OCI-LY3 (cell line): Measurements from ENCODE around the gene SIK3.
A peak's percentile ranks its signal among the peaks of the same experiment; 100 is the strongest.
"Not testable (repeated sequence)": the region's sequence is repeated elsewhere in the genome, so short reads cannot be mapped to it uniquely, and the experiment has no call there.

Experiments used
- H2AFZ ChIP-seq: fragments of 200-600, 300-600 bp; shearing (Covaris generic); 2 replicates; pipeline ENCODE4 v1.6.0; 2014; ENCODE audit warnings: antibody characterized with exemption, low read depth, low read length
- H3K27ac ChIP-seq: fragments of 200-600, 300-600 bp; sonication (generic); 2 replicates; pipeline ENCODE4 v1.5.1; 2014; ENCODE audit warnings: mild to moderate bottlenecking, low read length, moderate library complexity, mixed read lengths
- H3K27me3 ChIP-seq: fragments of 200-600, 300-600 bp; sonication (generic); 2 replicates; pipeline ENCODE4 v1.6.1; 2014; ENCODE audit warnings: low read depth, low read length, mixed read lengths
- H3K36me3 ChIP-seq: fragments of 200-600, 300-600 bp; sonication (generic); replicated peaks from 2 replicates; pipeline ENCODE3; 2014; ENCODE audit warnings: low read depth, low read length, mixed read lengths
- H3K4me1 ChIP-seq: fragments of 300-600, 200-600 bp; sonication (generic); 2 replicates; pipeline ENCODE4 v1.6.1; 2014; ENCODE audit warnings: low read length, mixed read lengths
- H3K4me2 ChIP-seq: fragments of 200-600, 300-600 bp; sonication (generic); 2 replicates; pipeline ENCODE4 v1.6.1; 2014; ENCODE audit warnings: low read length, mixed read lengths
- H3K4me3 ChIP-seq: fragments of 300-600, 200-600 bp; sonication (generic); 2 replicates; pipeline ENCODE4 v1.5.1; 2014; ENCODE audit warnings: antibody characterized with exemption, mild to moderate bottlenecking, low read length, moderate library complexity
- H3K79me2 ChIP-seq: fragments of 300-600, 200-600 bp; shearing (Covaris generic); 2 replicates; pipeline ENCODE4 v1.6.1; 2014; ENCODE audit warnings: mild to moderate bottlenecking, low read length, mixed read lengths
- H3K9ac ChIP-seq: fragments of 300-600, 200-600 bp; shearing (Covaris generic); 2 replicates; pipeline ENCODE4 v1.6.0; 2014; ENCODE audit warnings: mild to moderate bottlenecking, low read length, moderate library complexity
- H3K9me3 ChIP-seq: fragments of 200-600, 300-600 bp; shearing (Covaris generic); 2 replicates; pipeline ENCODE4 v1.6.1; 2014; ENCODE audit warnings: low read length, mixed read lengths; ENCODE audit not compliant: insufficient read depth
- H4K20me1 ChIP-seq: fragments of 200-600, 300-600 bp; sonication (generic); 2 replicates; pipeline ENCODE4 v1.6.1; 2016; ENCODE audit warnings: low read length, mixed read lengths; ENCODE audit not compliant: insufficient read depth
- EZH2phosphoT487 ChIP-seq: fragments of 200-600 bp; shearing (Covaris generic); IDR thresholded peaks from 2 replicates; pipeline ENCODE4 v1.6.1; 2018; ENCODE audit warnings: antibody characterized with exemption, mixed run types, low read depth
- TF ChIP-seq, protein P1 (sequence below): fragments of 200-600, 300-600 bp; sonication (generic); IDR thresholded peaks from 2 replicates; pipeline ENCODE4 v1.5.1; 2014; ENCODE audit warnings: antibody characterized with exemption, low read length, low read depth

SIK3 gene

DNA sequence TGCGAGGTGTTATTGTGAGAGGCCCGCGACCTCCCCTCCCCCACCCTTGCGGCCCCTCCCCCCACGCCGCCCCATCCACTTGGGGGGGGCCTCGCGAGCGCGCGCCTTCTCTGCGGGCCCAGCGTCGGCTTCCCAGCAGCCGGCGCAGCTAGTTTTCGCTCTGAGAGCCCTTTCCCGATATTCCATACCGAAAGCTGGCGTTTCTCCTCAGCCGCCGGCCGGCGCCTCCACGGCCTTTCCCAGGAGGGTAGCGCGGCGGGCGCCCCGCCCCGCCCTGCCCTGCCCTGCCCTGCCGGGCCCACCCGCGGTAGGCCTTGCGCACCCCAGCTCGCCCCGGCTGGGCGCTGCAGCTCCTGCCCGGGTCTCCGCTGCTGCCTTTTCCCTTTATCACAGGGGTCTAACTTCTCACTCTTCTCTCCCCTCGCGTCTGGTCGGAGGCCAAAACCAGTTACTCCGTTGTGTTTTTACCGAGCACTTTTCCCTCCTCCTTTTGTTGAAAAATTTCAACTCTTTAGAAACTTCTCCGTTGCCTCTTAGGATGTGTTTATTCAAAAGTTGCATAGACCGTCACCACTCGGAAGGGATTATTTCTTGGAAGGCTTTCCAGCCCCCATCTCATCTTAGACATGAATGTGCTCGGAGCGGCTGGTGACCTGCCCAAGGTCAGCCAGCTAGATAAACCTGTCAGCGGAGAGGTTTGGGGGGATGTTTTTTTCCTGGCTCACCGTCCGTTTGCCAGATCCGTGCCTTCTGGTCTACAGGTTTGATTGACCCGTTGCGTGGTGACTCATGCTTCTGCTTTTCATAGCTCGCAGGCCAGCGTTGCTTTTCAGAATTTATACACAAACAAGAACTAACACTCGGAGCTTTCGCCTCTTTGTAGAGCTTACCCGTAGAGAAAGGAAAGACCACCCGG lies 46.5 kb upstream of the SIK3 start:
- TF ChIP-seq, protein P1, sequence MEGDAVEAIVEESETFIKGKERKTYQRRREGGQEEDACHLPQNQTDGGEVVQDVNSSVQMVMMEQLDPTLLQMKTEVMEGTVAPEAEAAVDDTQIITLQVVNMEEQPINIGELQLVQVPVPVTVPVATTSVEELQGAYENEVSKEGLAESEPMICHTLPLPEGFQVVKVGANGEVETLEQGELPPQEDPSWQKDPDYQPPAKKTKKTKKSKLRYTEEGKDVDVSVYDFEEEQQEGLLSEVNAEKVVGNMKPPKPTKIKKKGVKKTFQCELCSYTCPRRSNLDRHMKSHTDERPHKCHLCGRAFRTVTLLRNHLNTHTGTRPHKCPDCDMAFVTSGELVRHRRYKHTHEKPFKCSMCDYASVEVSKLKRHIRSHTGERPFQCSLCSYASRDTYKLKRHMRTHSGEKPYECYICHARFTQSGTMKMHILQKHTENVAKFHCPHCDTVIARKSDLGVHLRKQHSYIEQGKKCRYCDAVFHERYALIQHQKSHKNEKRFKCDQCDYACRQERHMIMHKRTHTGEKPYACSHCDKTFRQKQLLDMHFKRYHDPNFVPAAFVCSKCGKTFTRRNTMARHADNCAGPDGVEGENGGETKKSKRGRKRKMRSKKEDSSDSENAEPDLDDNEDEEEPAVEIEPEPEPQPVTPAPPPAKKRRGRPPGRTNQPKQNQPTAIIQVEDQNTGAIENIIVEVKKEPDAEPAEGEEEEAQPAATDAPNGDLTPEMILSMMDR = no peak
- no peak for TF ChIP-seq EZH2phosphoT487
- peak overlapping the region; percentile 98 for H3K4me3 ChIP-seq
- H3K27me3 ChIP-seq = no peaks in the 10 kb centered on the region
- H4K20me1 ChIP-seq = peaks cover 40% of the 10 kb centered on the region
- peaks cover 22% of the 10 kb centered on the region for H3K36me3 ChIP-seq
- peak overlapping the region; percentile 90 for H3K4me2 ChIP-seq
- H3K27ac ChIP-seq = peak overlapping the region; percentile 75
- H3K79me2 ChIP-seq = peaks cover 57% of the 10 kb centered on the region
- peaks cover 8% of the 10 kb centered on the region for H3K4me1 ChIP-seq
- peak overlapping the region; percentile 16; the same call in 1 of the 2 replicates for H2AFZ ChIP-seq
- no peaks in the 10 kb centered on the region for H3K9me3 ChIP-seq
- peak overlapping the region; percentile 94 for H3K9ac ChIP-seq

DNA sequence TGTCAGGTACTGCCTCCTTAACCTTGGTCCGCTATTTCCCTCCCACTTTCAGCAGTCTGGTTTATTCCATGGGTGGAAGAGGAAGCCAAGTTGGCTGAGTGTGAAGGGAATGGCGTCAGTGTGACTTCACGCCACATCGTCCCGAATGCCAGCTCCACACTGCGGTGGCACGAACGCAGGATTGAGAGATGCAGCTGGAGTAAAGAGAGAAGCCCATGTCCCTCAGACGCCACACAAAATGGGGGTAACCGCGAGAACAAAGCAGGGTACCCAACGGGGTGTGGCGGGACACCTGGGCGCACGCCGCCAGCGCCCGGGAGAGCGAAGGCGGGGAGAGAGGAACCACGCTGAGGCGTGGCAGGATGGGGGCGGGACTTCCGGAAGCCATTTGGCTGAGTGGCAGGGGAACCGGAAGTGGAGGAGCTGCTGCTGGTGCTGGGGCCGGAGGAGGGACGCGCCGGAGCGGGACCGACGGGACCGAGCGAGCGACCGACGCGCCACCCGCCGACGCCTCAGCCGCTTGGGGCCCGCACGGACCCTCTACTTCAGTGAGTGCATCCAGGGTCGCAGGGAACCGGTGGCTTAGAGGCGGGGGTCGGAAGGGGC lies 45.7 kb upstream of the SIK3 start, which contains the start of gene PAFAH1B2:
TSS of gene PAFAH1B2 (plus strand) at position 417 of the 606 bp plus-strand sequence. CDS start 8,161 bp downstream, outside the sequence.
- Histone ChIP-seq H3K4me3 (peak within 1 kb of the TSS; percentile 98), H2AFZ (peak within 1 kb of the TSS; percentile 97), H3K36me3 (peaks cover 18% of the 10 kb centered on the region), H3K9ac (peak within 1 kb of the TSS; percentile 94), H3K9me3 (no peaks in the 10 kb centered on the region), H3K79me2 (peaks cover 49% of the 10 kb centered on the region), H4K20me1 (peaks cover 37% of the 10 kb centered on the region), H3K4me1 (peaks cover 8% of the 10 kb centered on the region), H3K27ac (peak within 1 kb of the TSS; percentile 75), H3K27me3 (no peaks in the 10 kb centered on the region), H3K4me2 (peak within 1 kb of the TSS; percentile 90)
- TF ChIP-seq, protein P1 = no peak
- no peak for TF ChIP-seq EZH2phosphoT487

DNA sequence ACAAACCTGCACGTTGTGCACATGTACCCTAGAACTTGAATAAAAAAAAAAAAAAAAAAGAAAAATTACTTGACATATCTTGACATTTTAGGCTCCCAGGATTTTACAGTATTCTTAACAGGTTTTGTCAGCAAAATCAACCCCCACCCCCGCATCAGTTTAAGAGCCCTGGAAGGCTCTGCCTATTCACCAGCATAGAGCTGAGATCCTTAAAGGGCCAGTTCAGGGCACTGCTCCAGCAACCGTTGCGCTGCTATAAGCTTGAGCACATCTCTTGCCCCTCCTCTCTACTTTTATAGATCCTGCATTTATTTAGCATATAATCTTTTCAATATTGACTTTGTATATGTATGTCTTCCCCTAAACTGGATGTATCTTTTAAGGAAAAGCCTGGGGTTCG lies 45.2 kb upstream of the SIK3 start:
- H4K20me1 ChIP-seq = peaks cover 36% of the 10 kb centered on the region
- no peaks in the 10 kb centered on the region for H3K9me3 ChIP-seq
- H3K27me3 ChIP-seq = no peaks in the 10 kb centered on the region
- H3K9ac ChIP-seq = peak overlapping the region; percentile 94
- peak overlapping the region; percentile 75; the same call in 1 of the 2 replicates for H3K27ac ChIP-seq
- H3K4me2 ChIP-seq = peak overlapping the region; percentile 83
- peaks cover 8% of the 10 kb centered on the region for H3K4me1 ChIP-seq
- no peak for TF ChIP-seq EZH2phosphoT487
- TF ChIP-seq, protein P1 = no peak
- H3K36me3 ChIP-seq = peaks cover 15% of the 10 kb centered on the region
- peaks cover 43% of the 10 kb centered on the region for H3K79me2 ChIP-seq
- peak overlapping the region; percentile 98 for H3K4me3 ChIP-seq
- H2AFZ ChIP-seq = peak overlapping the region; percentile 97

DNA sequence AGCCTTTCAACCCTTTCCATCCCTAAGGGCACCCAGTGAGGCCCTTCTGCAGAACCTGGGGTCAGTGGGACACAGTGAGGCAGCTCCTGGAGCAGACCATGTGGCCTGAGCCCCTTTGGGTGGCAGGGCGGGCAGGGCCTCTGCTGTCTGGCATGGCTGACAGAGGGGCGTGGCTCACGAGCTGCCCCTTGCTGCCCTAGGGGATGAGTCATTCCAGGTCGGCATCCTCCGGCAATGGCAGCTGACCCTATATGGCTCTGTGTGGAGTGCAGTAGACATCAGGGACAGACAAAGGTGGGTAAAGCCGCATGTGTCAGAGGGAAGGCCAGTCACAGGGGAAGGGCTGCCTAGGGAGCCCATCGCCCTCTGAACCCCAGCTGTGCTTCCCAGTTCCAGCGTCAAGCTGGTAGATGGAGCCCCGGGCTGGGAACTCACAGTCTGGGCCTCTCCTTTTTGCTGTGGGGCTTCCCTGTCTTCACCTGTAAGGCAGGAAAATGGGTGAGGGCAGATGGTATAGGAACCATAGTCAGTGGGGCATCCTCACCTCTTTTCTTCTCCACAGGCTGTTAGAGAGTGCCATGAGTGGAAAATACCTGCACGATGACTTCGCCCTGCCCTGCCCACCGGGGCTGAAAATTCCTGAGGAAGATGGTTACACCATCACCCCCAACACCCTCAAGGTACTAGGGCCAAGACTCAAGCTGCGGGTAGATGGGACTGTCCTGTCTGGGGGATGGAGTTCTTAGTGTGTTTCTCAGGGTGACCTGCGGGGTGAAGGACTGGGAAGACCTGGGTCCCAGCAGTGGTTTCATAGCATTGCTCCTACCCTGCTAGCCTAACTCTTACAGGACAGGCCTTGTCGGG lies 39.2 kb upstream of the SIK3 start:
- H3K36me3 ChIP-seq, H3K4me3 ChIP-seq, H3K9ac ChIP-seq, H4K20me1 ChIP-seq, H3K4me2 ChIP-seq, H3K27ac ChIP-seq, H3K4me1 ChIP-seq, H3K27me3 ChIP-seq, H3K9me3 ChIP-seq, H2AFZ ChIP-seq, H3K79me2 ChIP-seq: not testable (repeated sequence)

DNA sequence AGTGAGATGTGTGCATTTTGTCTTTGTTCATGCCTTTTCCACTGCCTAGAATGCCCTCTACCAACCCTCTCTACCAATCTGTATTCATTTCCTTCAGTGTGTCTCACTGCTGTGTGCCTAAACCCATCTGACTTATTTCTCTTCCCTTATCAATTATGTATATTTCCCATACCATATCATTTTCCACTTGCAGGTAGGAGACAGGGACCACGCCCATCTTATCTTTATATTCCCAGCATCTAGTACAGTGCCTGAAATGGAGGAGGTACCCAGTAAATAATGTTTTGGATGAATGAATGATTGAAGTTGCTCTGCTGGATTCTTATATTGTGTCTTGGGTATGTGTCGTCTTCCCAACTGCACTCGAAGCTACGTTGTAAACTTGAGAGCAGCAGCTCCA lies 36.8 kb upstream of the SIK3 start:
- not testable (repeated sequence) for H3K79me2 ChIP-seq, H2AFZ ChIP-seq, H4K20me1 ChIP-seq, H3K4me1 ChIP-seq, H3K9me3 ChIP-seq, H3K9ac ChIP-seq, H3K27ac ChIP-seq, H3K4me2 ChIP-seq, H3K4me3 ChIP-seq, H3K27me3 ChIP-seq, H3K36me3 ChIP-seq
